B cell (primary cell): ENCODE measurements around the gene CNTN4.

Source experiments
- EZH2 ChIP-seq: IDR thresholded peaks from 2 replicates; pipeline ENCODE4 v1.6.1; 2012; ENCODE audit warnings: borderline replicate concordance, low read depth, mild to moderate bottlenecking, moderate library complexity, low read length; ENCODE audit not compliant: insufficient read depth, poor library complexity, severe bottlenecking
- TF ChIP-seq, protein P1 (sequence below): fragments of 200-600 bp; IDR thresholded peaks from one replicate; pipeline ENCODE4 v1.8.0; 2022; ENCODE audit warnings: antibody characterized with exemption, mild to moderate bottlenecking

DNA sequence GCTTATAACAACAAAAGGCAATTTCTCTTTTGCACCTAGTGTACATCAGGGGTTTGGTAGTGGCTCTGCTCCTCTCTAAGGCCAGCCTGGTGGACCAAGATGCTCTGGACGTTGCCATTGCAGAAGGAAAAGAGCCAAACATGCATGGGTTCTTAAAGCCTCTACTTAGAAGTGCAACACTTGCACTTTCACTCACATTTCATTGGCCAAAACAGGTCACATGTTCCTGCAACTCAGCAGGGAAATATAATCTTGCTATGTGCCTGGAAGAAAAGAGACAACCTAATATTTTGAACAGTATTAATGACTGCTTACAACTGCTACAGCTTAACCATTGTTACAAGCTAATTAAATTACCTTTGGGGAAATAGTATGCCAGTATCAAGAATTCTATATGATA is 828.6 kb downstream of the CNTN4 start:
- TF ChIP-seq, protein P1, sequence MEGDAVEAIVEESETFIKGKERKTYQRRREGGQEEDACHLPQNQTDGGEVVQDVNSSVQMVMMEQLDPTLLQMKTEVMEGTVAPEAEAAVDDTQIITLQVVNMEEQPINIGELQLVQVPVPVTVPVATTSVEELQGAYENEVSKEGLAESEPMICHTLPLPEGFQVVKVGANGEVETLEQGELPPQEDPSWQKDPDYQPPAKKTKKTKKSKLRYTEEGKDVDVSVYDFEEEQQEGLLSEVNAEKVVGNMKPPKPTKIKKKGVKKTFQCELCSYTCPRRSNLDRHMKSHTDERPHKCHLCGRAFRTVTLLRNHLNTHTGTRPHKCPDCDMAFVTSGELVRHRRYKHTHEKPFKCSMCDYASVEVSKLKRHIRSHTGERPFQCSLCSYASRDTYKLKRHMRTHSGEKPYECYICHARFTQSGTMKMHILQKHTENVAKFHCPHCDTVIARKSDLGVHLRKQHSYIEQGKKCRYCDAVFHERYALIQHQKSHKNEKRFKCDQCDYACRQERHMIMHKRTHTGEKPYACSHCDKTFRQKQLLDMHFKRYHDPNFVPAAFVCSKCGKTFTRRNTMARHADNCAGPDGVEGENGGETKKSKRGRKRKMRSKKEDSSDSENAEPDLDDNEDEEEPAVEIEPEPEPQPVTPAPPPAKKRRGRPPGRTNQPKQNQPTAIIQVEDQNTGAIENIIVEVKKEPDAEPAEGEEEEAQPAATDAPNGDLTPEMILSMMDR = no peak
- TF ChIP-seq EZH2 = no peak
